Occipital lobe (tissue), 2 donors: Measurements from ENCODE around the gene KLC1. TPM values are rescaled to one million over a fixed set of nuclear protein-coding genes. Genes with fewer than 3 reads are reported as not detected.

Source experiments
- DNase-seq: peaks from one replicate; lab custom pipeline; 2025; lab: John Stamatoyannopoulos, UW
- total RNA-seq: library from RNA; depleted of rRNA; stranded (reverse); fragments of >200 nt; gene quantifications from one replicate; pipeline ENCODE4 v1.2.3, GENCODE V29; 2014

The KLC1 gene
- total RNA-seq, 1 donor from 2014 or later, result 355 TPM

GRCh38 chr14:103657471-103657870 lies 28.5 kb downstream of the KLC1 start:
- DNase-seq, result no peak

DNA sequence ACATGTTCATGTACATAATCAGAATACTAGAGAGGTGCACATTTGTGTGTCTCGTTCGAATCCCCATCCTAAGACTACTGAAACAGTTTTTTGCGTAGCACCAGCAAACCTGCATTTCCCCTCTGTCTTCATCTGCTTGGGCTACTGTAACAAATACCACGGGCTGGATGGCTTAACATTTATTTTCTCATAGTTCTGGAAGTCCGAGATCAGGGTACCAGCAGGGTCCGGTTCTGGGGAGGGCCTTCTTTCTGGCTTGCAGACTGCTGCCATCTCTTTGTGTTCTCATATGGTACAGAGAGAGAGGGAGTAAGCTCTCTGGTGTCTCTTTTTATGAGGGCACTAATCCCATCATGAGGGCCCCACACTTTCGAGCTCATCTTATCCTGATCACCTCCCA lies 30.6 kb downstream of the KLC1 start:
- DNase-seq, result no peak

- no peak for DNase-seq
Observed at GRCh38 chr14:103662029-103662428, 33.0 kb downstream of the KLC1 start.

DNA sequence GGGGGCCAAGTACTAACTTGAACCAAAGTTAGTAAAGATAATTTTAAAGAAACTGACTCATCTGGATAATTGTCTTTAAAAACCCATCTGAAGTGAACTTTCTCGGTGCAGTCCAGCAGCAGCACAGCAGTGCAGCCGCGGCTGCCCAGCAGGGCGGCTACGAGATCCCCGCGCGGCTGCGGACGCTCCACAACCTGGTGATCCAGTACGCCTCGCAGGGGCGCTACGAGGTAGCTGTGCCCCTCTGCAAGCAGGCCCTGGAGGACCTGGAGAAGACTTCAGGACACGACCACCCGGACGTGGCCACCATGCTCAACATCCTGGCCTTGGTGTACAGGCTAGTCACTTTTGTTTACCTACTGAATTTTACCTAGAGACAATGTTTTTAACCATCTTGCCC lies 33.6 kb downstream of the KLC1 start:
- no peak for DNase-seq

- no peak for DNase-seq
Observed at GRCh38 chr14:103663506-103663905, 34.5 kb downstream of the KLC1 start.

DNA sequence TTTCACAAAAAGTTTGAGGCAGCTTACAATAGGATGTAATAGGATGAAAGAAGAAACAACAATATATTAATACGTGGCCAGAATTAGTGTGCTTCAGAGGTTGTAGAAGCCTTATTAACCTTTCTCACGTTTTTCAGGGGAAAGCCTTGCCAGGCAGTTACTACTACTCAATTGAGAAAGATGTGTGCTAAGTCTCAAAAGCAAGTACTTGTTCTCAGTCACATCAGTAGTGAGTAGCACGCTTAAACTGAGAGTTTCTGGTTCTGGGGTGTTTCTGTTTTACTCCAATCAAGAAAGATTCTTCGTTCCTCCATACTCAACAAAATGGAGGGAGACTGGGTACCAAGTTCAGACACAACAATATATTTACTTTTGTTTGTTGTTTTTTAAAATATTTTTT lies 38.7 kb downstream of the KLC1 start:
- no peak for DNase-seq

DNA sequence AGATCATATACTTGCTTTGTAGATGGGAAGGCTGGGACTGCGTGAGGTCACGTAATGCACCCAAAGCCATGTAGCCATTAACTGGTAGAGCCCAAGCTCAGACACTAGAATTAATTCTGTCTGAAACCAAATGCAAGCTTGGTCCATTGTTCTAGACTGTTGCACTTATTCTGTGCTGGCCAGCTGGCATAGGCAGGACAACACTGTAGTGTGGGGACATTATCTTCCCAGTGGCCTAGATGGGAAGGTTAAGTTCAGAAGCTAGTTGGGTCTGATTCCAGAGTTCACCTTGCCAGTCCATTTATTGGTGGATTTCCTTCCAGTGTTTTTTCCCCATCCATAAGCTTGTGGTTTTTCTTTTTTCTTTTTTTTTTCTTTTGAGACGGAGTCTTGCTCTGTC lies 39.1 kb downstream of the KLC1 start:
- no peak for DNase-seq

- DNase-seq, result no peak
Observed at GRCh38 chr14:103669370-103669769, 40.4 kb downstream of the KLC1 start.

- no peak for DNase-seq
Observed at GRCh38 chr14:103671911-103672310, 42.9 kb downstream of the KLC1 start.

GRCh38 chr14:103675957-103676356 lies 46.9 kb downstream of the KLC1 start:
- DNase-seq, result no peak

DNA sequence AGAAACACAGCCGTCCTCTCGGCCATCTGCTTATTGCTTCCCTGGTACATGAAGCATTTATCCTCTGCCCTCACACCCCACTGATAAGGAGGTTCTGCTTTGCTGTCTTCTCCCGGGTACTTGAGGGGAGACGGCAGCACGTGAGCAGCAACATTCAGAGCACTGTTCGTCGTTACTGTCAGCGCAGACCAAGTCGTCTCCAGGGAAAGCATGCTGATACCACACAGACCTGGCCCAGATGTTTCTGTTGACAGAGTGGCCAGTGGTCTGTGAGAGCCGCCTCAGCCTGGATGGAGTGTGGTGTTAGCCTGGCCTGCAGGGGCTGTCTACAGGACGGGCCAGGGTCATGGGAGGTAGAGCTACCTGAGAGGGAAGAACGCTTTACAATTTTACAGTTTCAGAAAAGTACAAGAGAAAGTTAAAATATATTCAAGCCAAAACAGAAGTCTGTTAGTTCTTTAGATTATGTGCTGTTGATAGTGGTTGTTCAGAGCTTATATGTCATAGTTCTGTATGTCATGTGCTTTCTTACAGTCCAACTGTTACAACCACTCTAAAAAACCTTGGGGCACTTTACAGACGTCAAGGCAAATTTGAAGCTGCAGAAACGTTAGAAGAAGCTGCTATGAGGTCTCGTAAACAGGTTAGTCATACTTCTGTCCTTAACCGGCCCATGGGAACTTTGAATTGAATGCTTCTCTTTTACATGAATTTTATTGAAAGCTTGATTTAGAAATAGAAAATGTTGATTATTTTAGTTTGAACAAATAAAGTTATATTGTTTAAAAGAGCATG lies 48.1 kb downstream of the KLC1 start:
- no peak for DNase-seq

DNA sequence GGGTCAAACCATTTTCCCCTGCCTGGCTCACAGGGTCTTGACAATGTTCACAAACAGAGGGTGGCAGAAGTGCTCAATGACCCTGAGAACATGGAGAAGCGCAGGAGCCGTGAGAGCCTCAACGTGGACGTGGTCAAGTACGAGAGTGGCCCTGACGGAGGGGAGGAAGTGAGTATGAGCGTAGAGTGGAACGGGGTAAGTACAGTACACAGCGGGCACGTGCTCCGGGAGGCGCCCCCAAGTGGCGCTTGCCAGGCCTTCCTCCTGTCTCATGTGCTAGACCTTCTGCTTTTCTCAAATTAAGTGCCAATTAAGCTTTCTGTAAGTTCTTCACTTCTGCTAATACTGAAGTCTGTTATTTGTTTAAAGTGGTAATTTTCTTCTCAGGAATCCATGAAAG lies 50.3 kb downstream of the KLC1 start:
- no peak for DNase-seq

DNA sequence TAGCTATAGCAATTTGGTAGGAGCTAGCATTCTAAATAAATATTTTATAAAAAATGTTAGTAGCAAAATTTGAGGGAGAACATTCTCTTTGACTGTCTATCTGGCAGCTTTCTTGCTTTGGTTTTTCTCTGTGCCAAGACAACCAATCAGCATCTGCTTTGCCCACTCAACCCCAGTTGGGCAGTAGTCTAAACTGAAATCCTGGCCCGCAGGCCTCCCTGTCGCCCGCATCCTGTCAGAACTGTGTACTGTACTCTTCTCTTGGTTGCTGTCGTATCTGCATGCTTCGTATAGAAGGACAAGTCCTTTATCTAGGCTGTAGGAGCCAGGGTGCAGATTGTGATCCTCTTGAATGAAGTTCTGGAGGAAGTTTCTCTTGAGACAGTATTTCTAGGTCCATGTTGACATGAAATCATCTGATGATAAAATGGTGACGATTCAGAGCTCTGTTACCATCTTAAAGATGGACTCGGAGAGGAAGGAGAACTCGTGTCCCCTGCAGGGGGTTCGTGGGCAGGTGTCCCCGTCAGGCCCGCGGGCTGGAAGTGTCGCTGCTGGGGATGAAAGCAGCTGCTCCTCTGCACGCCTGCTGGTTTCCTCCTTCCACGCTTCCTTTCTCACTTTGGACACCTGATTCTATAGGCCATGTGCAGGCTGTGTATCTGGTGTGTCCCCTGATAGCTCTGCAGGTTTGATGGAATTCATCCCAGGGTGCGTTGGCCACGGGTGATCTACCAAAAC lies 51.6 kb downstream of the KLC1 start:
- DNase-seq, result no peak

DNA sequence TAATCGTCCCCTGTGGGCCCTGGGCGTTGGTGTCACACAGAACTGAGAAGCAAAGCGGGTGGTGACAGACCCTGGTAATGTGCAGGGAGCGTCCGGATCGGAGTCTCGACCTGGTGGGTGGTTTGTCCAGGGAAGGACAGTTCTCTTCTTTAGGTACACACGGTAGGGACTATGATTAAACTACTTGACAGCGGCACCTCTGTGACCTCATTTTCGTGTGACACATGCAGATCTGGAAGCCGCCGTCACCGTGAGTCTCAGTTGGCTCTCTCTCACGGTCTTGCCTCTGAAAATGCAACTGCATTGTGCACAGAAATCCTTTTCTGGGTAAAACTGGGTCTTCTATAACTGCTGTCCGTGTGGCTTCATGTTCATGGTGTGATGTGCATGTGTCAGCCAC lies 54.1 kb downstream of the KLC1 start:
- DNase-seq, result no peak

- DNase-seq, result no peak
Observed at GRCh38 chr14:103684471-103684870, 55.5 kb downstream of the KLC1 start.

GRCh38 chr14:103684871-103685270 lies 55.9 kb downstream of the KLC1 start:
- no peak for DNase-seq

DNA sequence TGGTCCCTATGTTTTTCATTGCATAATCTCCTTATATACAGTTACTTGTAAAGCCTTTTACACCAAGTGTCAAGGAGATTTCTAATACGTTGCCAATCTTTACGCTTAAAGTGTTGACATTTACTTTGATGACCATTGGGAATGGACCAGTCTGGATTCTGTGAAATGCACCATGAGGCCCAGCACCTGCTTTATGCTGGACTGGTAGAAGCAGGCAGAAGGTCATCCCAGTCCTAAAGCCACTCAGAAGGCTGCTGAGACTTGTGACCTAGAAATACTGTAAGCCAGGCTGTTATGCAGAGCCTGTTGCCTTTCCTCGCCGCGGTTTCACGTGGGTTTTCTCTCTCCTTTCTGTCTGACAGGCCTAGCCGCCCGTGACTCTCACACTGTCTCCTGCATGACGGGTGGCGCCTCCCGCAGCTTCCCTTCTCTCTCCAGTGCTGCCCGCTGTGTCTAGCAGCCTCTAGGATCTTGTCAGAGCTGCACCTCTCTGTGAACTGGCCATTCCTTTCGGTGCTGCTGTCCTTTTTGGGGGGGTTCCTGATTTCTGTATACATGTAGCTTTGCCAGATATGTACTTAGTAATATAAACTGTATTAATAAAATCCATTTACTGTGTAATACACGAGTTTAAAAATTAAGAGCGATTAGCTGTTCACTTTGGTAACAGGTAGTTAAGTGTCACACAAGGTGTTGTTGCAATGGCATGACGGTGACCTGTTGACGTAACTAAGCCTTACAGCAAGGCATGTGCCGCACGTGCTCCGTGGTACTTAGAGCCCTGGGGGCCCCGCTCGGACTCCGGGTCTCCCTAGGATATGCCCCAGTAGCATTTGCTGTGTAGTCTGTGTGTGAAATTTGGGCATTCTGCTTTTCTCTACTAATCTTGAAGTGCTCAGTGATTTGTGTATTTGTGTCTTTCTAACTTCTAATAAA lies 56.5 kb downstream of the KLC1 start:
- DNase-seq, result no peak

DNA sequence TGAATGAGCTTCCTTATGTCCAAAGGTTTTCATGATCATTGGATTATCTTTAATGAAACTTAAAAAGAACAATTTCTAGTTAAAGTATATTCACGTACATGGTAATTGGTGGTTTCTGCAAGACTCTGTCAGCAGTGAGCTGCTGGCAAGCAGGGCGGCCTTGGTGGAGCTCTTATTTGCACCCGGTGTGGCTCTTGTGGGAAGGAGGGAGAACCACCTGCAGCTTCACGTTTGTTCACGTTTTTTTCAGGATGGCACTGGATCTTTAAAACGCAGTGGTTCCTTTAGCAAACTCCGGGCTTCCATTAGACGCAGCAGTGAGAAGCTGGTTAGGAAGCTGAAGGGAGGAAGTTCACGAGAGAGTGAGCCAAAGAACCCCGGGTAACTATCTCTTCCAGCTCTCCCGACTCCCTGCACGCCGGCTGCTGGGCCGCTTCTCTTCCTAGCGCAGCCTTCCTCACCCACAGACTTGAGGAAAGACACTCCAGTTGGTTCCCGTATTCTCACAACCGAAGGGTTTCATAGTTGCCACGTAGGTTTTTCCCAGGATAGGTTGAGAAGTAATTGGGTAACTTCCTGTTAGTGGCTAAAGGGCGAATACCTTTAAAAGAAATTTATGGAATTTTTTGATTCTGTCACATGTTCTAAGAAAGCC lies 57.9 kb downstream of the KLC1 start:
- no peak for DNase-seq

DNA sequence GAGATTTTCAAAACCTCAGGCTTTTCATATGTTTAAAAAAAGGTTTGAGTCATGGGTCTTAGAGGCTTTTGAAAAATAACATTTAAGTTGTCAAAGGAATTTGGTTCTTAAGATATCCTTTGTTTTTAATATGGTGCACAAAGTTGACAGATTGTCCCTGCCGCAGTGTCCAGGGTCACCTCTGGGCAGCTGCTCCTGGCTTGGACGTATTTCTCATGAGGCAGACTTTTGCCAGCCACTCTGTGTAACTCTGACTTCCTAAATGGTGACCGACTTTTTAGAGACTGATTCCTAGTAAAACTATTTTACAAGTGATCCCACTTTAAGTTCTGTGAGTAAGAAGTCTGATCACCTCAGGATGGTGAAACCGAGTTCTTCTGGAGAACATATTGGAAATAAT lies 58.7 kb downstream of the KLC1 start:
- no peak for DNase-seq

GRCh38 chr14:103688441-103688840 lies 59.4 kb downstream of the KLC1 start:
- DNase-seq, result no peak
